GM10266 (cell line): ENCODE results near the gene RPS18.
"Not testable (repeated sequence)": the region's sequence is repeated elsewhere in the genome, so short reads cannot be mapped to it uniquely, and the experiment has no call there.

Experiments used
- DNase-seq: peaks from one replicate; pipeline ENCODE4 v3.0.0; 2012; ENCODE audit errors: extremely low spot score
- CTCF ChIP-seq: IDR thresholded peaks from 2 replicates; pipeline ENCODE4 v1.5.1; 2012; ENCODE audit warnings: mild to moderate bottlenecking, low read depth; ENCODE audit not compliant: control insufficient read depth, insufficient read depth; ENCODE audit errors: missing control alignments

RPS18 gene

GRCh38 chr6:33272275-33273128 is 627 bp downstream of the RPS18 start:
- TF ChIP-seq CTCF: no peak
- DNase-seq: no peak

GRCh38 chr6:33273129-33273923 is 1.5 kb downstream of the RPS18 start:
- DNase-seq: no peak

GRCh38 chr6:33273924-33274902 is 2.3 kb downstream of the RPS18 start:
- TF ChIP-seq CTCF: no peak
- no peak for DNase-seq

More at GRCh38 chr6:33273129-33273923, 1.5 kb downstream of the RPS18 start:
- no peak for TF ChIP-seq CTCF

GRCh38 chr6:33275795-33276580 is 4.1 kb downstream of the RPS18 start:
- DNase-seq: not testable (repeated sequence)

- DNase-seq: no peak
- TF ChIP-seq CTCF: no peak
These were observed 4.6 kb downstream of the RPS18 start for GRCh38 chr6:33276581-33276863.

GRCh38 chr6:33276864-33277662 is 5.2 kb downstream of the RPS18 start, which contains the start of gene B3GALT4:
Gene B3GALT4, plus strand, starts transcription at chr6:33277123. Its CDS starts 297 bp downstream, at chr6:33277420.
- DNase-seq: peak; percentile 83
- TF ChIP-seq CTCF: peak; percentile 52
